Gastrocnemius medialis (tissue), 4 donors: ENCODE results near the gene THEM4.
"Not testable (repeated sequence)": the region's sequence is repeated elsewhere in the genome, so short reads cannot be mapped to it uniquely, and the experiment has no call there.

Source experiments
- CTCF ChIP-seq, 5 experiments: fragments of 450-650 bp in 3 of 5; fragments of 200-600 bp in 2 of 5; sonication (generic) in 2 of 5; IDR thresholded peaks in 4 of 5; conservative IDR thresholded peaks in 1 of 5; 1 replicate in 4 of 5; 2 replicates in 1 of 5; pipeline ENCODE4 v1.5.1; 2016 to 2019; ENCODE audit warnings: antibody characterized with exemption in 5 of 5, mild to moderate bottlenecking in 3 of 5, moderate library complexity in 3 of 5
- POLR2A ChIP-seq, 2 donors: fragments of 450-650 bp; IDR thresholded peaks; one replicate each; pipeline ENCODE4 v1.6.1; 2017; ENCODE audit warnings: antibody characterized with exemption in 2 of 2, mild to moderate bottlenecking in 2 of 2, moderate library complexity in 2 of 2

GRCh38 chr1:151906324-151906645 lies 3.0 kb downstream of the THEM4 start:
- not testable (repeated sequence) for TF ChIP-seq POLR2A (IDR thresholded peaks at IDR 0.05); CTCF (IDR thresholded peaks at IDR 0.05 in 4 of 5, conservative IDR thresholded peaks at IDR 0.05 in 1 of 5)
